Measurements from ENCODE around the gene KDM8. TPM values are rescaled to one million over a fixed set of nuclear protein-coding genes. Genes with fewer than 3 reads are reported as not detected.

KDM8 gene
- total and polyA plus RNA-seq, 9 of the 15 experiments (the other 6 are each of a cell fraction or from before 2014, with no cell fraction given): 0.61 to 9.1 (median 5.4) TPM

DNA sequence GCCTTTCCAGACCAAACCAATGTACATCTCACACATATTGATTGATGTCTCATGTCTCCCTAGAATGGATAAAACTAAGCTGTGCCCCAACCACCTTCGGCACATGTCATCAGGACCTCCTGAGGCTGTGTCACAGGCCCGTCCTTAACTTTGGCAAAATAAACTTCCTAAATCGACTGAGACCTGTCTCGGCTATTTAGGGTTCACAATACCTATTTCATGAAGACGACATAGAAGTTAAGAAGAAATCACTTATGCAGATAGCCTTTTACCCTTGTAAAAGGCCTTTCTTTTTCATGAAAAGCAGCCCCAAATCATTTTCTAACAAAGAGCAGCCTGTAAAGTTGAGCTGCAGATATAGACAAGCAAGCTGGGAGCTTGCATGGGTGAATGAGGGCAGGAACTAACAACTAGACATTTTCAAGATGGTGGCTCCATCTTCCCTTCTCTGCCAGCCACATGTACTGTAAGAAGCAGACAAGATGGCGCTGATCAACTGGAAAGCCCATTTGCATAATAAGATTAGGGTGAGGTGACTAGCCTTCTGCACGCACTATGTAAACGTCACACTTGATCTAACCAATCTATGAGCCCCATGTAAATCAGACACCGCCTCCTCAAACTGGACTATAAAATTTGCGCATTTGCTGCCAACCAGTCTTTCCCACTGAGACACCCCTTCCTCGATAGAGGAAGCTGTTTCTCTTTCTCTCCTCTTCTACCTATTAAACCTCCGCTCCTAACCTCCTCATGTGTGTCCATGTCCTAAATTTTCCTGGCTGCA, 4.7 kb upstream of the KDM8 start (continued):
- TF ChIP-seq, protein P1, sequence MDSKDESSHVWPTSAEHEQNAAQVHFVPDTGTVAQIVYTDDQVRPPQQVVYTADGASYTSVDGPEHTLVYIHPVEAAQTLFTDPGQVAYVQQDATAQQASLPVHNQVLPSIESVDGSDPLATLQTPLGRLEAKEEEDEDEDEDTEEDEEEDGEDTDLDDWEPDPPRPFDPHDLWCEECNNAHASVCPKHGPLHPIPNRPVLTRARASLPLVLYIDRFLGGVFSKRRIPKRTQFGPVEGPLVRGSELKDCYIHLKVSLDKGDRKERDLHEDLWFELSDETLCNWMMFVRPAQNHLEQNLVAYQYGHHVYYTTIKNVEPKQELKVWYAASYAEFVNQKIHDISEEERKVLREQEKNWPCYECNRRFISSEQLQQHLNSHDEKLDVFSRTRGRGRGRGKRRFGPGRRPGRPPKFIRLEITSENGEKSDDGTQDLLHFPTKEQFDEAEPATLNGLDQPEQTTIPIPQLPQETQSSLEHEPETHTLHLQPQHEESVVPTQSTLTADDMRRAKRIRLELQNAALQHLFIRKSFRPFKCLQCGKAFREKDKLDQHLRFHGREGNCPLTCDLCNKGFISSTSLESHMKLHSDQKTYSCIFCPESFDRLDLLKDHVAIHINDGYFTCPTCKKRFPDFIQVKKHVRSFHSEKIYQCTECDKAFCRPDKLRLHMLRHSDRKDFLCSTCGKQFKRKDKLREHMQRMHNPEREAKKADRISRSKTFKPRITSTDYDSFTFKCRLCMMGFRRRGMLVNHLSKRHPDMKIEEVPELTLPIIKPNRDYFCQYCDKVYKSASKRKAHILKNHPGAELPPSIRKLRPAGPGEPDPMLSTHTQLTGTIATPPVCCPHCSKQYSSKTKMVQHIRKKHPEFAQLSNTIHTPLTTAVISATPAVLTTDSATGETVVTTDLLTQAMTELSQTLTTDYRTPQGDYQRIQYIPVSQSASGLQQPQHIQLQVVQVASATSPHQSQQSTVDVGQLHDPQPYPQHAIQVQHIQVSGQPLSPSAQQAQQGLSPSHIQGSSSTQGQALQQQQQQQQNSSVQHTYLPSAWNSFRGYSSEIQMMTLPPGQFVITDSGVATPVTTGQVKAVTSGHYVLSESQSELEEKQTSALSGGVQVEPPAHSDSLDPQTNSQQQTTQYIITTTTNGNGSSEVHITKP (IDR thresholded peaks at IDR 0.05; ENCODE audit: partially characterized antibody): peak; percentile 47
- TF ChIP-seq, protein P2, sequence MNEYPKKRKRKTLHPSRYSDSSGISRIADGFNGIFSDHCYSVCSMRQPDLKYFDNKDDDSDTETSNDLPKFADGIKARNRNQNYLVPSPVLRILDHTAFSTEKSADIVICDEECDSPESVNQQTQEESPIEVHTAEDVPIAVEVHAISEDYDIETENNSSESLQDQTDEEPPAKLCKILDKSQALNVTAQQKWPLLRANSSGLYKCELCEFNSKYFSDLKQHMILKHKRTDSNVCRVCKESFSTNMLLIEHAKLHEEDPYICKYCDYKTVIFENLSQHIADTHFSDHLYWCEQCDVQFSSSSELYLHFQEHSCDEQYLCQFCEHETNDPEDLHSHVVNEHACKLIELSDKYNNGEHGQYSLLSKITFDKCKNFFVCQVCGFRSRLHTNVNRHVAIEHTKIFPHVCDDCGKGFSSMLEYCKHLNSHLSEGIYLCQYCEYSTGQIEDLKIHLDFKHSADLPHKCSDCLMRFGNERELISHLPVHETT (CRISPR knock-in tag; conservative IDR thresholded peaks at IDR 0.05 in 1 of 2, IDR thresholded peaks at IDR 0.05 in 1 of 2): peak in 1 of 2 experiments; percentile 67; a peak in 1 of 4 replicates
- no peak for TF ChIP-seq CBFB (CRISPR knock-in tag; IDR thresholded peaks at IDR 0.05)
- peak; percentile 54; the same call in 1 of the 2 replicates for TF ChIP-seq L3MBTL2 (IDR thresholded peaks at IDR 0.05)
- no peak for TF ChIP-seq CAMTA2 (CRISPR knock-in tag; conservative IDR thresholded peaks at IDR 0.05)
- TF ChIP-seq, protein P3, sequence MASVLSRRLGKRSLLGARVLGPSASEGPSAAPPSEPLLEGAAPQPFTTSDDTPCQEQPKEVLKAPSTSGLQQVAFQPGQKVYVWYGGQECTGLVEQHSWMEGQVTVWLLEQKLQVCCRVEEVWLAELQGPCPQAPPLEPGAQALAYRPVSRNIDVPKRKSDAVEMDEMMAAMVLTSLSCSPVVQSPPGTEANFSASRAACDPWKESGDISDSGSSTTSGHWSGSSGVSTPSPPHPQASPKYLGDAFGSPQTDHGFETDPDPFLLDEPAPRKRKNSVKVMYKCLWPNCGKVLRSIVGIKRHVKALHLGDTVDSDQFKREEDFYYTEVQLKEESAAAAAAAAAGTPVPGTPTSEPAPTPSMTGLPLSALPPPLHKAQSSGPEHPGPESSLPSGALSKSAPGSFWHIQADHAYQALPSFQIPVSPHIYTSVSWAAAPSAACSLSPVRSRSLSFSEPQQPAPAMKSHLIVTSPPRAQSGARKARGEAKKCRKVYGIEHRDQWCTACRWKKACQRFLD (CRISPR knock-in tag; IDR thresholded peaks at IDR 0.05): peak; percentile 29; the same call in 1 of the 2 replicates
- peak; percentile 24 for TF ChIP-seq NEUROD1 (IDR thresholded peaks at IDR 0.05; ENCODE audit: borderline replicate concordance, low read depth, low read length, partially characterized antibody)
- TF ChIP-seq, protein P4, sequence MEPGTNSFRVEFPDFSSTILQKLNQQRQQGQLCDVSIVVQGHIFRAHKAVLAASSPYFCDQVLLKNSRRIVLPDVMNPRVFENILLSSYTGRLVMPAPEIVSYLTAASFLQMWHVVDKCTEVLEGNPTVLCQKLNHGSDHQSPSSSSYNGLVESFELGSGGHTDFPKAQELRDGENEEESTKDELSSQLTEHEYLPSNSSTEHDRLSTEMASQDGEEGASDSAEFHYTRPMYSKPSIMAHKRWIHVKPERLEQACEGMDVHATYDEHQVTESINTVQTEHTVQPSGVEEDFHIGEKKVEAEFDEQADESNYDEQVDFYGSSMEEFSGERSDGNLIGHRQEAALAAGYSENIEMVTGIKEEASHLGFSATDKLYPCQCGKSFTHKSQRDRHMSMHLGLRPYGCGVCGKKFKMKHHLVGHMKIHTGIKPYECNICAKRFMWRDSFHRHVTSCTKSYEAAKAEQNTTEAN (CRISPR knock-in tag; IDR thresholded peaks at IDR 0.05): no peak
- TF ChIP-seq KLF13 (tag; IDR thresholded peaks at IDR 0.05; ENCODE audit: borderline replicate concordance, low read depth): no peak
- TF ChIP-seq SMAD4 (CRISPR knock-in tag; conservative IDR thresholded peaks at IDR 0.05): 0 out of 2 replicates have a peak, but pooled peaks have one; percentile 41
- no peak for TF ChIP-seq EWSR1 (IDR thresholded peaks at IDR 0.05; ENCODE audit: borderline replicate concordance, low read depth, partially characterized antibody)
- TF ChIP-seq SMAD1 (IDR thresholded peaks at IDR 0.05; ENCODE audit: low read depth, low read length, partially characterized antibody): peak; percentile 68
- no peak for TF ChIP-seq RAD51 (IDR thresholded peaks at IDR 0.05; ENCODE audit: borderline replicate concordance, low read depth)
- TF ChIP-seq, protein P5, sequence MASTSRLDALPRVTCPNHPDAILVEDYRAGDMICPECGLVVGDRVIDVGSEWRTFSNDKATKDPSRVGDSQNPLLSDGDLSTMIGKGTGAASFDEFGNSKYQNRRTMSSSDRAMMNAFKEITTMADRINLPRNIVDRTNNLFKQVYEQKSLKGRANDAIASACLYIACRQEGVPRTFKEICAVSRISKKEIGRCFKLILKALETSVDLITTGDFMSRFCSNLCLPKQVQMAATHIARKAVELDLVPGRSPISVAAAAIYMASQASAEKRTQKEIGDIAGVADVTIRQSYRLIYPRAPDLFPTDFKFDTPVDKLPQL (IDR thresholded peaks at IDR 0.05; ENCODE audit: extremely low read depth, insufficient read length): peak; percentile 75
- TF ChIP-seq ZFP1 (CRISPR knock-in tag; IDR thresholded peaks at IDR 0.05): no peak
- TF ChIP-seq KDM5B (IDR thresholded peaks at IDR 0.05; ENCODE audit: insufficient replicate concordance, low read depth, low read length): peak; percentile 61
- TF ChIP-seq GABPB2 (CRISPR knock-in tag; conservative IDR thresholded peaks at IDR 0.05): no peak

Data from K562 (cell line).